HG03457 (cell line): ENCODE data around the gene CELF2.
"Not testable (repeated sequence)": the region's sequence is repeated elsewhere in the genome, so short reads cannot be mapped to it uniquely, and the experiment has no call there.

Experiments
- ATAC-seq: cut with Tn5 transposase; IDR thresholded peaks from one replicate; pipeline ENCODE4 v1.9.1; 2021; ENCODE audit warnings: moderate number of reproducible peaks; ENCODE audit not compliant: unreplicated experiment

The CELF2 gene

DNA sequence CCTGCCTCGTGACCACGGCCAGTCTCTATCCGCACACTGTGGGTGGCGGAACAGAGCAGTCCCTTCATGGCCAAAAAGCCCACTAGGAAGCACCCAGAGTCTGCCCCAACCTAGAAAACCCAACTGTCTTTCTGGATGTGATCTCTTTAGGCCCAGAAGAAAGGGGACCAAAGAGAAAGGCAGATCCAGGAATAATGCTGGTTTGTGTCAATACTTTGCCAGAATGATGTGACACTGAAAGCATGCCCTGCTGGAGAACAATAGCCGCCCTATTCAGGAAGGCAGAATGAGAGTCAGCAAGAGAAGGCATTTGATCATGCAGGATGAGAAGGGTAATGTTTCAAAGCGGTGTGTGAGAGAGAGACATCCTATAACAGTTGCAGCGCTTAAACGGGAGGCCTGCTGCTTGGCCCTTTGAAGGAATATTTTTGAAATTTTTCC lies 319.1 kb downstream of the CELF2 start:
- no peak for ATAC-seq

DNA sequence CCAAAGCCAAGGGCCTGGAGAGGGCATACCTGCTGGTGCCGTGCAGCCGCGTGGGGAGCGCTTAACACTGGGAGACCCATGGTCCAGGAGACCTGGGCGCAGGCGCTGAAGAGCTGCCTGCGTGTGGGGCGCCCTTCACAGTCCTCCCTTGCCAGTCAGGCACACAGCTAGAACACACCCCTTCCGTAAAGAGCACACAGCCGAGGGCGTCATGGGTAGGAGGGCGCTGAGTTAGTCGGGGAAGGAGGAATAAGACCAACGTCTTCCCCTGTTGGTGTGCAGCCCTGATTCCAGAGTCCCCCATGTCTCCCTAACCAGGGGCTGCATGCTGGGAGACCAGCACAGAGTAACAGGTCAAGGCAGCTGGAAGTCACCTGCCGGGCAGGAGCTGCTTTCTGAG lies 319.8 kb downstream of the CELF2 start:
- no peak for ATAC-seq

DNA sequence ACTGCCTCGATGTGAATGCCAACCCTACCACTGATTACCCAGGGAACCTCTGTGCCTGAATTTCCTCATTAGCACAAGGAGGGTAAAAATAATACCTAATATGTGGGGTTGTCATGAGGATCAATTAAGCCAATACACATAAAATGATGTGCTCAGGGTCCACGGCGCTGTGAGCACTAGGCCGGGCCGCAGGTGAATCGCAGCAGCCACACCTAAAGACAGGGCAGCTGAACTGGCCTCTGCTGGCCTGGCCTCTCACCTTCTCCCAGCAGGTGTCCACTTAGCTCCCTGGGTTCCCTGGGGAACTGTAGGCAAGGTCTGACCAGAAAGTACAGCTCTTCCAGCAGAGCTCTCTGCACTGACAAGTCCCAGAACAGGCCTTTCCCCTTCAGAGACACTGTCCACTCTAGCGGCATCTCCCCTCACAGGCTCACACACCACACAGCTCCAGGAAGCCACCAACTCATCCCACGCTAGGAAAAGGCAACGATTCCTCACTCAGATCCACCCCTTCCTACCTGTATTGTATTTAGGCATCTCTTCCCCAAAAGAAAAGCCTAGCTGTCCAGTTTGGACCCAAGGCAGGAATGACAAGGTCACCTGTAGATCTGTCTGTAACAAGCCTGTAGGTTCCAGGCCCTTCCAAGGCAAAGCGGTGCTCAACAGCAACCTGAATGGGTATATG lies 320.6 kb downstream of the CELF2 start:
- no peak for ATAC-seq

DNA sequence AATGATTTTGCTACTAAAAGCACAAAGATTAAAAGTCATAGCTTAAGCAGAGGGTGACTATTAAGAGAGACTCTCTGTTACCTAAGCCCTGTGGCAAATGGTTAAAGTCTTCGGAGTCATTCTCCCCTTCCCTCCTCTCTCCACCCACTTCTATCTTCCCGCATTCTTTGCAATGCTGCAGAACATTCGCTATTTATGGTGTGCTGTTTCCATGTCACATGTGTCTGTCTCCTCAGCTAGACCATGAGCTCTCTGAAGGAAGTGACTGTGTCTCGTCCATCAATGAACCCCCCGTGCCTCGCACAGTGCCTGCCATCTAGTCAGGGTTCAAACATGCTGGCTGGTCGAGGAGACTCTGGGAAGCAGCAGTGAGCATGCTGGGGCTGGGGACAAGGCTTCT lies 321.3 kb downstream of the CELF2 start:
- no peak for ATAC-seq

DNA sequence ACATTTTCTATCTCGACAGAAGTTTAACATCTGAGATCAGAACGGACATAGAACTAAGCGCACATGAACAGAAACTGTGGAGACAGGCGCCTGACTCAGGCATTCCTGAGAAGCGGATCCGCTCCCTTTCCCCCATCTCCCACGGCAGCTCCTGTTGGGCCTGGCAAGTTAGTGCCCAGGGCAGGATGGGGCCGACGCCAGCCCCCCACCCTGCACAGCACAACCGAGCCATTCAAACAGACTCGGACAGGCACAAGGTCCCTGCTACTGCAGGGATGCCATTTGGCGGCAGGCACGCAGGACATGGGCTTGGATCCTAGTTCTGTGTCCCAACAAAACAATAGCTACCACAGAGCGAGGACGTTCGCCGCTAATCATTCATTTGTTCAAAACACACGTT lies 322.0 kb downstream of the CELF2 start:
- ATAC-seq = no peak

DNA sequence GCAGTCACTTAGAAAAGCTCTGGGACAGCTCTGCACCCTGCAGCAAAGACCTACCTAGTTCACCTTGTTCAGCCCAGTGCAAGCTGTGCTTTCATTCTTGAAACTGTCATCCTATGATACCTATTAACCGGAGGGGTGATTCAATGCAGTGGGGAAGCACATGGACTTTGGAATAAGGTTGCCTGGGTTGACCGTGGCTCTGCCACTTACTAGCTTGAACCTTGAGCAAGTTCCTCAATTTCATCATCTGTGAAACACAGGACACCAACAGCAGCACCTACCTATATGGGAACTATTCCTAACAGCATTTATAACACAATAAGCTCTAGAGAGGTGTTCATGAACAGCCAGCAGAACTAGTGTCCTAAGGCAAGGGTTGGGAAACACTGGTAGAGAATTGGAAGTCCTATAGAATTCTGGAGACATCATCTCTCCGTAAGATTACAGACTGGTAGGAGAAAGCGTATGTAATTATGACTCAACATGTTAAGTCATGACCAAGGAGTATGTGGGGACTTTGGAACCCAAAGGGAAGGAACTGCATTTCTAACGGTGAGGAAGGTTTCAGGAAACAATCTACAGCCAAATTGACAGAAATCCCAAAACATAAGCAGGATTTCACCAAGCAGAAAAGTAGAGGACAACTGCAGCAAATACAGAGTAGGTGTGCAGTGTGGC lies 323.8 kb downstream of the CELF2 start:
- no peak for ATAC-seq

DNA sequence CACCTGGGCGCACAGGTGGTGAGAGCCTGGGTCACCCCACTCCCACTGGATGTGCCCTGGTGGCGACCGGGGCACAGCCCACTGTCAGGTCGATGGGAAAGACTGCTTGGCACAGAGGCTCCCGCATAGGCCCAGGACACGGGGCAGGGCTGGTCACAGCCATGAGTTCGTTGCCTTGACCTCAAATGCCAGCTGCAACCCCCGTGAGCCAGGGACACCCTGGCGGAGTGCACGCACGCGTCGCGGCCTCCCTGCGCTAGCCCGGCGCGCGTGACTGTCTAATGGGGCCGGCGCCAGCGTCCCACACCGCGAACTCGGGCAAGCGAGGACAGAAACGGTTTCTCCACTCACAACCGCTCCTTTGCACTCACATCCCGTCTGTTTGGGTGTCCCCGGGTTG lies 326.4 kb downstream of the CELF2 start:
- ATAC-seq = no peak

DNA sequence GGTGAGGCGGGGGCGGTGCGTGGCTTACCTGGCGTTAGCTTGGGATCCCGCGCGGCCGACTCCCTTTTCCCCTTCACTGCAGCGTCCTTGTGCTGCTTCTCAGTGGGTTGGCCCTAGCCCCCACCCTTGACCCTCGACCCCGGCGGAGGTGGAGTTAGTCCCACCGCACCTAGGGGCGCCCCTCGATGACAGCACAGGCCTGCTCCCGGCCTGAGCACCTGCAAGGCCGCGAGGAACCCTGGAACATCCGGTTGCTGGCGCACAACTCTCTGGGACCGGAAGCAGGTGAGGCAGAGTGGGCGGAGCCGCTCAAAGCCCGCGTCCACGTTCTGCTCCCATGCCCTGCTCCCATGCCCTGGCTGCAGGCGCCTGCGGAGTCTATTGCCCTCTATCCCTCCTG lies 326.9 kb downstream of the CELF2 start:
- no peak for ATAC-seq

DNA sequence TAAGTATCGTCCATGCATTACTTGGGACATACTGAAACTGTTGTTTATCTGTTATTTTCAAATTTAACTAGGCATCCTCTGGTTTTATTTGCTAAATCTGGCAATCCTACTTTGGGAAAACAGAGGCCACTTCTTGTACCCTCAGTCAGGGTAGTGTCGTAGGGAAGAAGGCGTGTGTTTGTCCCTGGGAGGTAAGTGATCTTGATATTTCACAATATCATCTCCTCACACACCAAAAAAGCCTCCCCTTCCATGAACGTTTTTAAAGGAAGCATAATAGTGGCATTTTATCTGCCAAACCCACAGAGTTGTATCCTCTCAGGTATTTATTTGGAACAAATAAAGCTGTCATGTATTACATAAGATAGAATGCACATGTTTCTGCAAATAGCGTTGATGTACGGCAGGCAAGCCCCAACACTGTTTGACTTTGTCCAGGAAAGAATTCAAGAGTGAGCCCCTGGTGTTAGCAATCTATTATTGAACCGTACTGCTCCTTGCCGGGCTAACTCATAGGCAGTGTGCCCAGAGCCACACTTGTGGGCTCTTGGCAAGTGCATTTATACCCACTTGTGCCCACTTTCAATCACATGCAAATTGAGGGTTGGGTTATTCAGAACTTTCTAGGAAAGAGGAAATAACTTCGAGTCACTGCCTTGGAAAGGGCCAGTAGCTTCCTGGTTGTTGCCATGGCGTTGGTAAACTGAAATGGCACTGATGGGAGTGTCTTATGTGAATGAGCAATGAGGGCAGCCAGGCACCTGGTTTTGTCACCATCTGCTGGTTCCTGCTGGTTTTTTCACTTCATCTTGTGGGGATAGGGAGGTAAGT lies 327.8 kb downstream of the CELF2 start:
- ATAC-seq = peak; percentile 70

DNA sequence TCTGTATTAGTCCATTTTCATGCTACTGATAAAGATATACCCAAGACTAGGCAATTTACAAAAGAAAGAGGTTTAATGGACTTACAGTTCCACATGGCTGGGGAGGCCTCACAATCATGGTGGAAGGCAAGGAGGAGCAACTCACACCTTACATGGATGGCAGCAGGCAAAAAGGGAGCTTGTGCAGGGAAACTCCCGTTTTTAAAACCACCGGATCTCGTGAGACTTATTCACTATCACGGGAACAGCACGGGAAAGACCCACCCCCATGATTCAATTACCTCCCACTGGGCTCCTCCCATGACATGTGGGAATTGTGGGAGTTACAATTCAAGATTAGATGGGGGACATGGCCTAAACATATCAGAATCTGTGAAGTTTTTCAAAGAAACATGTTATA lies 329.9 kb downstream of the CELF2 start:
- ATAC-seq = not testable (repeated sequence)

DNA sequence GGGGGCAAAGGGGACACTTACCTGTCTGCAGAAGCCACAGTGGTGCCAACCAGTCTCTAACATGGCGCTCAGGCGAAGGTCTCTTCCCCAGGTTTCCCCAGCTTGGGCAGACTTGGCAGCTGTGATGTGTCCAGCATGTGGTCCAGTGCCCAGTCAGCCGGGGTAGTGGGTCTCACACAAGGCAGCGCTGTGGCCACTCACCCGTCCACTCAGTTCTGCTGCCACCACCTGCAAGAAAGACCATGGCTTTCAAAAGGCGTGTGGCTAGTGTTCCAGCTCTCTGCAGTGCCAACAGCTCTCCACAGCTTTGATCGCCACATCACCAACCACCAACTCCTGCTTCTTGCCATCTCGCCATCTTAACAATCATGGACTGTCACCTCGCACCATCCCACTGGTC lies 334.1 kb downstream of the CELF2 start:
- ATAC-seq = no peak

DNA sequence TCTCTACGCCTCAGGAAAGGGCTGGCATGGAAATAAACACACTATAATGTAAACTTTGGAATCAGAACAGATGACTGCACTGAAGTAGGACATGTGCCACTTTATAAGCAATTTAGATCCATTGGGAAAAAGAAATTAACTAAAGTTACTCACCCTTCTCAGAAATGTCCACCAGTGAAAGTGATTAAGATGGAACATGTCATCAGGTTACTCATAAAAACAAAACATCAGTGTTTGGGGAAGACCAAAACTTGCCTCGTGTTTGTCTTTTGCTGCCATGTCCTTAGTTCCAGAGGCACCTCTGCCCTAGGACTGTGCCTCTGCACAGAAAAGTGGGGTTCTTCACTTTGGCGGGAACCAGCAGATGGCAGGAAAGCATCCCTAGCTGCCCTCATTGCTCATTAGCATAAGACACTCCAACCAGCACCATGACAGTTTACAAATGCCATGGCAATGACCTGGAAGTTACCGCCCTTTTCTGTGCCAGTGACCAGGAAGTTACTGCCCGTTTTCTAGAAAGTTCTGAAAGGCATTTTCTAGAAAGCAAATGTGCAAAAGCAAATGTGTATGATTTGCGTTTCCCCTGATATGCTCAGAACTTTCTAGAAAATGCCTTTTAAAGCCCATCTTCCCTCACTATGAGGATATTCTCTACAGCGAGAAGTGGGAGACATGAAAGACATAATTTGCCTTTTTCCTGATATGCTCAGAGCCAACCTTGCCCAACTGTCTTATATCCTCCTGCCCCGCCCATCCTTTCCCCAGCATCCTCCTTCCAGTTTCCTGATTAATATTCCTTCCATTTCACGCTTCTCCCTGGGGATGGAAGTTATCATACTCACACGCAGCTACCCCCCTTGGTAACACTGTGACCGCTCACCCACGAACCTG lies 335.6 kb downstream of the CELF2 start:
- ATAC-seq = no peak

DNA sequence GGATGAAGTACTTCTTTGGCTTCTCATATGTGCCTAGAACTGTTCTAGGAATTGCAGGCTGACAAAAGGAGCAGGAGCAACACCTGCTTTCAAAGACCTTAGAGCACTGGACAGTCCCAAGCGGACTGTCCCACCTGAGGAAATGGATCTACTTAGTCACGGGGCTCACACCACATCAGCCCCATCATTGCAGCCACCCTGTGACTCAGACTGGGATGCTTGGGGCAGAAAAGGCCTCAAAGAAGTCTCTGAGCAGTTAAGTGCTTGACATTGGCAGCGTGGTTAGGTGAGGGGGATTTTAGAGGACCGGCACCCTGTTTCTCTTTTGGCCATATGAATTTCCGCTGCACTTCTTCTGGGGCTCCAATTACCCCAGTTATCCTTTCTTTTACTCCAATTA lies 337.2 kb downstream of the CELF2 start:
- no peak for ATAC-seq

DNA sequence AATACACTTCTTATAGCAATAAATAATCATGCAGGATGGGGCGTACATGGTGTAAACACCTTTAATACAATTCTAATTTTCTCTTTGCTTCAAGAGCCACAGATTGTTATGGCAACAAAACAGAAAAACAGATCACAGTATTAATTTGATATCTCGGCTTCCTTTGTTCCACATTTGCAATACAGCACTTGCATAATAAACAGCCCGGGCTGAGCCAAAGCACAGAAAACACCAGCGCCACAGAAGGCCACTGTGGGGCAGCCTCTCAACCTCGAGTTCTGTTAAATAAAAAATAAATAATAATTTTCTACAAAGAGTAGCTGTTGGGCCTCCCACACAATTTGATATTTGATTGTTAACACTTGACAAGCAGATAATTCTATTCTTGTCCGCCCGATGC lies 337.9 kb downstream of the CELF2 start:
- no peak for ATAC-seq

DNA sequence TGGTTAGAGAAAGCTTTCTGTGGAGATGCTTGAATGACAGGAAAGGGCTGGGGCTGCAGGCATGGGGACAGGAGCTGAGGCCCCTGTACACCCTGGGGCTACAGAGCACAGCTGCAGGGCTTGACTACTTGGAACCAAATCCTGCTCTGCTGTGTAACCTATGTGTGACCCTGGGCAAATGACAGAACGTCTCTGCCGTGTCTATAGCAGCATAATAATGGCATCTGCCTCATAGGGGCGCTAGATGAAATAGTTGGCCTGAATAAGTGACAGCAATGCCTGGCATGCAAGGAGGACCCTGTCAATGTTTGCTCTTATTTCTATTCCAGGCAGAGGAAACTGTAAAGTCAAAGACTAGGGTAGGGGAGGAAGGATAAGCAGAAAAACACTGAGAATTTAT lies 339.8 kb downstream of the CELF2 start:
- no peak for ATAC-seq

DNA sequence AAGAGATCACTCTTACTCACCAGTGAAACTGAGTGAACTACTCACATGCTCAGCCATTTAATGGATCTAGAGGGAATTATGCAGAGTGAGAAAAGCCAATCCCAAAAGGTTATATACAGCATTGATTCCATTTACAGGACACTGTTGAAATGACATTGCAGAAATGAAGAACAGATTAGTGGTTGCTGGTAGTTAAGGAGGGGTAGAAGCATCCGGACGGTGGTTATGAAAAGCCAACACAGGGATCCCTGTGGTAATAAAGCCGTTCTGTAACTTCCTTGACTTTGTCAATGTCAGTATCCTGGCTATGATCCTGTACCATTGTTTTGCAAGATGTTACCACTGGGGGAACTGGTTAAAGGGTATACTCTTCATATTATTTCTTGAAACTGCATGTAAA lies 340.3 kb downstream of the CELF2 start:
- no peak for ATAC-seq

DNA sequence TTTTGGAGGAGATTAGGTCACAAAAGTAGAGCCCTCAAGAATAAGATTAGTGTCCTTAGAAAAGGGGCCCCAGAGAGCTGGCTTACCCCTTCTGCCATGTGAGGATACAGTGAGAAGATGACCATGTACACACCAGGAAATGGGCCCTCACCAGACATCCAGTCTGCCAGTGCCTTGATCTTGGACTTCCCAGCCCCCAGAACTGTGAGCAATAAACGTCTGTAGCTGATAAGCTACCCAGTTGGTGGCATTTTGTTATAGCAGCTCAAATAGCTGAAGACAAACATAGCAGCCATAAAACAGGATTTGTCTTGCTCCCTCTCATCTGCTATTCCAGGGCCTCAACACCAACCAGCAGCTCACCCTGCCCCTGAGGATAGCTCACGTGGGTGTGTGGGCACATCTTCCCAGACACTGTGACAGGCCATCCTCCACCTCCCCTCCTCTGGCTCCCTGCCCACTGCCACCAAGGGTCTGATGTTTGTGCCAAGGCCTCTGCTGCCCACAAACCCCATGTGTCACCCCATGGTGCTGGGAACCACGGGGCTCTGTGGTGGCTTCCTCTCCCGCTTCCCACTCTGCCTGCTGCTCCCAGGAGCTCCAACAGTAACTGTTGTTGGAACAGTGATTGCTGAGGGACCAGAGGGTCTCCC lies 341.4 kb downstream of the CELF2 start:
- ATAC-seq = no peak

DNA sequence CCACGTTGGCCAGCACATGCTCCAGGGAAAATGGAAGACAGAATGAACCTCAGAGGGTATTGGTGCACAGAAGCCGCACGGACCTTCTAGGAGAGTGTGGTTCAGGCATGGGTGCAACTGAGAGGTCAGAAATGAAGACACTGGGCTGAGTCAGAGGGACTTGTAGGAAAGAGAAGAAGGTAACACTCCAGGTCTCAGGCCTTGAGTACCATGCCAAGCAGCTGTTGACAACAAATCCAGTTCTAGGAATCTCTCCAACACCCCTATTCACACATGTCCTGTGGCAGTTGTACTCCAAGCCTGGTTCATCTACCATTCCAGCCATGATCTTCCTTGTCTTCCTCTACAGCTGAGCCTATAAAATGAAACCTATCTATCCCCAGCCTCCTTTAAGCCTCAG lies 342.2 kb downstream of the CELF2 start:
- no peak for ATAC-seq

DNA sequence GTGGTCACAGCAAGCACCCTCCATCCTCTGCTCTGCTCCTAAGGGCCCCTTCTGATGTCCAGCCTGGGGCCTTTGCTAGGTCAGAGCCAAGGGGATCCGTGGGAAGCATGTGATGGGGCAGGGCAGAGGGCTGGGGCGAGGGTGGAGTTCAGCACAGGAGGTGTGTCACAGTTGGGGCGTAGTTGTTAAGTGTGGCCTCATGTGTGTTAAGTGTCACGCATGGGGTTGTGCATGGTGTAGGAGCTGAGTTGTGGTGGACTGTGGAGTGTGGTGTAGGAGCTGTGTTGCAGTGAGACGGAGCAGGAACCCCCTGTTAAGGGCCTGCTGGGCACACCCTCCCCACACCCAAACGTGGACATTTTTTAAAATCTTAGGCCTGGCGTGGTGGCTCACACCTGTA lies 345.8 kb downstream of the CELF2 start:
- no peak for ATAC-seq

DNA sequence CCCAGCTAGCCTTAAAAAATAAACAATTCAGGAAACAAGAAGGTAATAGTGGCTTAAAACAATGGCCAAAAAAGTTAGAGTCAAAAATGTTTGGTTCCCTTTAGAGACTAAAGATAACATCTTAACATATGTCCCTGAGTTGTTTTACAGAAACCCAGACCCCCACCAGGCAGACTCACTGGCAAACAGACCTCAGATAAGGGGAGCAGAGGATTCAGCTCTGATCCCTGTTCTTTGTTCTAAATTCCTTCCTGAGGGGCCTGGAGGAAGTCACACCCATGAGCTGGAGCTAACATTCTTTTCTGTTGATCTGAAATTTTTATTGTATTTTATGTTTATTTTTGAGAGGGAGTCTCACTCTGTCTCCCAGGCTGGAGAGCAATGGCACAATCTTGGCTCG lies 346.6 kb downstream of the CELF2 start:
- no peak for ATAC-seq
